HepG2 (cell line): ENCODE results near the gene JAK1. TPM values are rescaled to one million over a fixed set of nuclear protein-coding genes. Genes with fewer than 3 reads are reported as not detected.
A peak's percentile ranks its signal among the peaks of the same experiment; 100 is the strongest.

Source experiments
- CEBPG ChIP-seq: IDR thresholded peaks from 2 replicates; pipeline ENCODE4 v1.6.1; 2016
- DR1 ChIP-seq: sonication (generic); formaldehyde crosslinking; IDR thresholded peaks from 2 replicates; pipeline ENCODE4 v1.8.0; 2021; ENCODE audit warnings: mild to moderate bottlenecking, missing genetic modification reagents, inconsistent platforms
- HOXA5 ChIP-seq: sonication (generic); formaldehyde crosslinking; IDR thresholded peaks from 2 replicates; pipeline ENCODE4 v1.4.0; 2020; ENCODE audit warnings: missing genetic modification reagents
- IKZF1 ChIP-seq: fragments of 450-650 bp; IDR thresholded peaks from 2 replicates; pipeline ENCODE4 v1.7.1; 2016
- SNAI1 ChIP-seq: sonication (generic); formaldehyde crosslinking; IDR thresholded peaks from 2 replicates; pipeline ENCODE4 v1.5.0; 2020; ENCODE audit warnings: mild to moderate bottlenecking, missing genetic modification reagents, borderline replicate concordance
- SRY ChIP-seq: sonication (generic); formaldehyde crosslinking; IDR thresholded peaks from 2 replicates; pipeline ENCODE4 v1.8.0; 2022; ENCODE audit warnings: mild to moderate bottlenecking, missing genetic modification reagents
- ZNF207 ChIP-seq: fragments of 450-650 bp; IDR thresholded peaks from 2 replicates; pipeline ENCODE4 v1.6.1; 2016; ENCODE audit warnings: antibody characterized with exemption, borderline replicate concordance
- ZNF253 ChIP-seq: sonication (generic); formaldehyde crosslinking; IDR thresholded peaks from 2 replicates; pipeline ENCODE4 v1.8.0; 2022; ENCODE audit warnings: mild to moderate bottlenecking, missing genetic modification reagents, borderline replicate concordance
- ZNF589 ChIP-seq: sonication (generic); formaldehyde crosslinking; conservative IDR thresholded peaks from 2 replicates; pipeline ENCODE4 v1.8.0; 2022; ENCODE audit warnings: mild to moderate bottlenecking, moderate library complexity, missing genetic modification reagents
- ZNF678 ChIP-seq: sonication (generic); formaldehyde crosslinking; IDR thresholded peaks from 2 replicates; pipeline ENCODE4 v1.4.0; 2020; ENCODE audit warnings: mild to moderate bottlenecking, missing genetic modification reagents
- ZNF737 ChIP-seq: sonication (generic); formaldehyde crosslinking; IDR thresholded peaks from 2 replicates; pipeline ENCODE4 v1.5.0; 2020; ENCODE audit warnings: missing genetic modification reagents, mild to moderate bottlenecking, borderline replicate concordance
- polyA plus RNA-seq, 8 experiments: library from polyadenylated mRNA; depleted of rRNA in 3 of 8; stranded (reverse) in 7 of 8; unstranded in 1 of 8; fragments of >200 nt; fragmentation: Illumina TruSeq in 4 of 8; extraction: Trizol in 4 of 8; gene quantifications; 2 replicates each; pipeline versions ENCODE4 v1.2.1 to v1.2.3, GENCODE V29; 2011 to 2016; ENCODE audit warnings: low read depth in 4 of 8, missing spikeins in 1 of 8, mixed read lengths in 1 of 8; ENCODE audit not compliant: insufficient read depth in 1 of 8
- total RNA-seq, 5 experiments: library from RNA; depleted of rRNA; stranded (reverse); fragments of >200 nt; fragmentation: Illumina TruSeq; extraction: Trizol; gene quantifications; 2 replicates each; pipeline ENCODE4 v1.2.3, GENCODE V29; 2016; ENCODE audit warnings: low read depth in 1 of 5
- TF ChIP-seq, protein P1 (sequence below): sonication (generic); formaldehyde crosslinking; IDR thresholded peaks from 2 replicates; pipeline ENCODE4 v1.5.1; 2020; ENCODE audit warnings: missing genetic modification reagents, mild to moderate bottlenecking, borderline replicate concordance
- TF ChIP-seq, protein P2 (sequence below): sonication (generic); formaldehyde crosslinking; IDR thresholded peaks from 2 replicates; pipeline ENCODE4 v1.8.0; 2022; ENCODE audit warnings: mild to moderate bottlenecking, missing genetic modification reagents, moderate library complexity
- TF ChIP-seq, protein P3 (sequence below): sonication (generic); formaldehyde crosslinking; IDR thresholded peaks from 2 replicates; pipeline ENCODE4 v1.4.0; 2020; ENCODE audit warnings: mild to moderate bottlenecking, missing genetic modification reagents

JAK1 gene
- total and polyA plus RNA-seq, 2 of the 13 experiments (the other 11 are each of a cell fraction or from before 2014, with no cell fraction given), result 23.9 to 42.4 TPM

DNA sequence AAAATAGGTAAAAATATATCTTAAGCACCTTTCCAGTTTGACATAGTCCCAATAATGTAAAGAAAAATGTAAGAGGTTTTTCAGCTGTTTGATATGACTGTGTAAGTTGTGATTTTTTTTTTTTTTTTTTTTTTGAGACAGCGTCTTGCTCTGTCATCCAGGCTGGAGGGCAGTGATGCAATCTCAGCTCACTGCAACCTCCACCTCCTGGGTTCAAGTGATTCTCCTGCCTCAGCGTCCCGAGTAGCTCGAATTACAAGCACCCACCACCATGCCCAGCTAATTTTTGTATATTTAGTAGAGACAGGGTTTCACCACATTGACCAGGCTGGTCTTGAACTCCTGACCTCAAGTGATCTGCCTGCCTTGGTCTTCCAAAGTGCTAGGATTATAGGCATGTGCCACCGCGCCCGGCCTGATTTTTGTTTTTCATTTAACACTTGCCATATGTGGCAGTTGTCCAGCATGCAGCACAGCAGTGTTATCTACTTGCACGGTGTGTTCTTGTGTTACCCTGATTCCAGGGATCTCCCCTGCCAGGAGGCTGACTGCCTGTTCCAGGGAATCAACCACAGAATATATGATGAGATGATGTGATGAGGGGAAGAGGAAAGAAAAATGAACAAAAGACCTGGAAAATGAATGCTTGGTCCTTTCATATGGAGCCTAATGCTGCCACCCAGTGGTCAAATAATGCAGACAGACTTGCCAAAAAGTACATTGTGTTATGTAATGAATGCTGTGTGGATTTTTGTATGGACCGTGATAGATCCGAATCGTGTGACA lies 142.5 kb downstream of the JAK1 start (continued):
- TF ChIP-seq, protein P1, sequence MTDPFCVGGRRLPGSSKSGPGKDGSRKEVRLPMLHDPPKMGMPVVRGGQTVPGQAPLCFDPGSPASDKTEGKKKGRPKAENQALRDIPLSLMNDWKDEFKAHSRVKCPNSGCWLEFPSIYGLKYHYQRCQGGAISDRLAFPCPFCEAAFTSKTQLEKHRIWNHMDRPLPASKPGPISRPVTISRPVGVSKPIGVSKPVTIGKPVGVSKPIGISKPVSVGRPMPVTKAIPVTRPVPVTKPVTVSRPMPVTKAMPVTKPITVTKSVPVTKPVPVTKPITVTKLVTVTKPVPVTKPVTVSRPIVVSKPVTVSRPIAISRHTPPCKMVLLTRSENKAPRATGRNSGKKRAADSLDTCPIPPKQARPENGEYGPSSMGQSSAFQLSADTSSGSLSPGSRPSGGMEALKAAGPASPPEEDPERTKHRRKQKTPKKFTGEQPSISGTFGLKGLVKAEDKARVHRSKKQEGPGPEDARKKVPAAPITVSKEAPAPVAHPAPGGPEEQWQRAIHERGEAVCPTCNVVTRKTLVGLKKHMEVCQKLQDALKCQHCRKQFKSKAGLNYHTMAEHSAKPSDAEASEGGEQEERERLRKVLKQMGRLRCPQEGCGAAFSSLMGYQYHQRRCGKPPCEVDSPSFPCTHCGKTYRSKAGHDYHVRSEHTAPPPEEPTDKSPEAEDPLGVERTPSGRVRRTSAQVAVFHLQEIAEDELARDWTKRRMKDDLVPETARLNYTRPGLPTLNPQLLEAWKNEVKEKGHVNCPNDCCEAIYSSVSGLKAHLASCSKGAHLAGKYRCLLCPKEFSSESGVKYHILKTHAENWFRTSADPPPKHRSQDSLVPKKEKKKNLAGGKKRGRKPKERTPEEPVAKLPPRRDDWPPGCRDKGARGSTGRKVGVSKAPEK, result no peak
- TF ChIP-seq, protein P2, sequence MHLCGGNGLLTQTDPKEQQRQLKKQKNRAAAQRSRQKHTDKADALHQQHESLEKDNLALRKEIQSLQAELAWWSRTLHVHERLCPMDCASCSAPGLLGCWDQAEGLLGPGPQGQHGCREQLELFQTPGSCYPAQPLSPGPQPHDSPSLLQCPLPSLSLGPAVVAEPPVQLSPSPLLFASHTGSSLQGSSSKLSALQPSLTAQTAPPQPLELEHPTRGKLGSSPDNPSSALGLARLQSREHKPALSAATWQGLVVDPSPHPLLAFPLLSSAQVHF (CRISPR knock-in tag), result no peak
- TF ChIP-seq SNAI1 (CRISPR knock-in tag), result no peak
- no peak for TF ChIP-seq ZNF589
- no peak for TF ChIP-seq ZNF253
- no peak for TF ChIP-seq ZNF678 (CRISPR knock-in tag)
- no peak for TF ChIP-seq ZNF207
- TF ChIP-seq HOXA5 (CRISPR knock-in tag), result no peak
- 0 out of 2 replicates have a peak, but pooled peaks have one; percentile 26 for TF ChIP-seq CEBPG (CRISPR knock-in tag)
- TF ChIP-seq, protein P3, sequence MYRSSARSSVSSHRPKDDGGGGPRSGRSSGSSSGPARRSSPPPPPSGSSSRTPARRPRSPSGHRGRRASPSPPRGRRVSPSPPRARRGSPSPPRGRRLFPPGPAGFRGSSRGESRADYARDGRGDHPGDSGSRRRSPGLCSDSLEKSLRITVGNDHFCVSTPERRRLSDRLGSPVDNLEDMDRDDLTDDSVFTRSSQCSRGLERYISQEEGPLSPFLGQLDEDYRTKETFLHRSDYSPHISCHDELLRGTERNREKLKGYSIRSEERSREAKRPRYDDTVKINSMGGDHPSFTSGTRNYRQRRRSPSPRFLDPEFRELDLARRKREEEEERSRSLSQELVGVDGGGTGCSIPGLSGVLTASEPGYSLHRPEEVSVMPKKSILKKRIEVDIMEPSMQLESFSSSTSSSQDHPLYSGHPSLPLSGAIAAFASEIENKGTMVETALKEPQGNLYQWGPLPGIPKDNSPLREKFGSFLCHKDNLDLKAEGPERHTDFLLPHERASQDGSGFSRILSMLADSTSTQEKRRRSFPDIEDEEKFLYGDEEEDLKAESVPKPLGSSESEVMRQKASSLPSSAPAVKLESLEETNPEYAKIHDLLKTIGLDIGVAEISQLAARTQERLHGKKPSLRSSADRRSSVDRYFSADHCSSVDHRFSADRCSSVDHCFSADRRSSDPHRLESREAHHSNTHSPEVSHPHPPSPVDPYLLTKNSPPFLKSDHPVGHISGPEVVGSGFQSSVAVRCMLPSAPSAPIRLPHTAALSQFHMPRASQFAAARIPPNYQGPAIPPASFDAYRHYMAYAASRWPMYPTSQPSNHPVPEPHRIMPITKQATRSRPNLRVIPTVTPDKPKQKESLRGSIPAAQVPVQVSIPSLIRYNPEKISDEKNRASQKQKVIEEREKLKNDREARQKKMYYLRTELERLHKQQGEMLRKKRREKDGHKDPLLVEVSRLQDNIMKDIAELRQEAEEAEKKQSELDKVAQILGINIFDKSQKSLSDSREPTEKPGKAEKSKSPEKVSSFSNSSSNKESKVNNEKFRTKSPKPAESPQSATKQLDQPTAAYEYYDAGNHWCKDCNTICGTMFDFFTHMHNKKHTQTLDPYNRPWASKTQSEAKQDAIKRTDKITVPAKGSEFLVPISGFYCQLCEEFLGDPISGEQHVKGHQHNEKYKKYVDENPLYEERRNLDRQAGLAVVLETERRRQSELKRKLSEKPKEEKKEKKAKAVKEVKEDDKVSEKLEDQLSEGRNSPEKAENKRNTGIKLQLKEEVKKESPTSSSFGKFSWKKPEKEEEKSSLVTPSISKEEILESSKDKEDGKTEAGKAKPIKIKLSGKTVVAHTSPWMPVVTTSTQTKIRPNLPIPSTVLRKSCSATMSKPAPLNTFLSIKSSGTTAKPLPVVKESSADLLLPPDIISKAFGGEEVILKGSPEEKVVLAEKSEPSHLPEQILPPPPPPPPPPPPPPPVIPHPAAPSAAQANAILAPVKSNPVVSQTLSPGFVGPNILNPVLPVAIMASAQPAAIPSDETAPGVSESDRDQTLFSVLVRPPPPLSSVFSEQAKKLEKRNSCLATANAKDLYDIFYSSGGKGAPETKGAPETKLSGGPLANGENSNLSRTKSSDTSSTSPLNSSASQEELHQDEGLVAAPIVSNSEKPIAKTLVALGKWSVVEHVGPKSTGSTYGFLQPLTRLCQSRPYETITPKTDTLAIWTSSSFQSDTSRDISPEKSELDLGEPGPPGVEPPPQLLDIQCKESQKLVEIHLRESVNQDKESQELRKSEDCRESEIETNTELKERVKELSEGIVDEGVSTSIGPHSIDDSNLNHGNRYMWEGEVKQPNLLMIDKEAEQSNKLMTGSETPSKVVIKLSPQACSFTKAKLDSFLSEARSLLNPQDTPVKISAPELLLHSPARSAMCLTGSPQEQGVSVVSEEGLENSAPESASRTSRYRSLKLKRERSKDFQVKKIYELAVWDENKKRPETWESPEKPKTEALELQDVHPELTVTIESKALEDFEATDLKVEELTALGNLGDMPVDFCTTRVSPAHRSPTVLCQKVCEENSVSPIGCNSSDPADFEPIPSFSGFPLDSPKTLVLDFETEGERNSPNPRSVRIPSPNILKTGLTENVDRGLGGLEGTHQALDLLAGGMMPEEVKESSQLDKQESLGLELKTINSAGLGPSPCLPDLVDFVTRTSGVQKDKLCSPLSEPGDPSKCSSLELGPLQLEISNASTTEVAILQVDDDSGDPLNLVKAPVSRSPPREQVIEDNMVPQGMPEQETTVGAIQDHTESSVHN, result no peak
- TF ChIP-seq DR1 (CRISPR knock-in tag), result no peak
- TF ChIP-seq SRY, result no peak
- no peak for TF ChIP-seq IKZF1
- no peak for TF ChIP-seq ZNF737 (CRISPR knock-in tag)
